Dendritic cell treated with granulocyte-macrophage colony-stimulating factor and Interleukin-4, amounts not matched to agents 40 ng/mL and 50 ng/mL, for 4 days (primary cell): Measurements from ENCODE around the gene ITPA.

Experiments
- H3K27ac Mint-ChIP-seq: one replicate; pipeline ENCODE4 v1.8.0; 2022; ENCODE audit warnings: mild to moderate bottlenecking, mixed read lengths
- H3K27me3 Mint-ChIP-seq: one replicate; pipeline ENCODE4 v1.8.0; 2022; ENCODE audit warnings: mild to moderate bottlenecking, mixed read lengths
- H3K36me3 Mint-ChIP-seq: one replicate; pipeline ENCODE4 v1.8.0; 2022; ENCODE audit warnings: low read depth, mixed read lengths
- H3K4me1 Mint-ChIP-seq: one replicate; pipeline ENCODE4 v1.8.0; 2022; ENCODE audit warnings: low read depth, mixed read lengths
- H3K4me3 Mint-ChIP-seq: one replicate; pipeline ENCODE4 v1.8.0; 2022; ENCODE audit warnings: mild to moderate bottlenecking, moderate library complexity, mixed read lengths
- H3K9me3 Mint-ChIP-seq: one replicate; pipeline ENCODE4 v1.8.0; 2022; ENCODE audit warnings: mixed read lengths
- intact Hi-C: fragments of 100-400 bp; cut with micrococcal nuclease; formaldehyde crosslinking; loops from one replicate; pipeline ENCODE4 v1.15.0; 2022

ITPA gene

DNA sequence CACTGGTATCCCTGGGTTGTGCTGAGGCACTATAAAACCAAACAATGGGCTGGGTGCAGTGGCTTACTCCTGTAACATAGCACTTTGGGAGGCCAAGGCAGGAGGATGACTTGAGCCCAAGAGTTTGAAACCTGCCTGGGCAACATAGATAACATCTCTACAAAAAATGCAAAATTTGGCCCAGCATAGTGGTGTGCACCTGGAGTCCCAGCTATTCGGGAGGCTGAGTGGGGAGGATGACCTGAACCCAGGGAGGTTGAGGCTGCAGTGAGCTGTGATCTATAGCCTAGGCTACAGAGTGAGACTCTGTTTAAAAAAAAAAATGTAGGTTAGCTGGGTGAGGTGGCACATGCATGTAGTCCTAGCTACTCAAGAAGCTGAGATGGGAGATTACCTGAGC, 37.4 kb downstream of the ITPA start:
- Mint-ChIP-seq H3K4me1 (peaks cover 21% of the 10 kb centered on the region), H3K27ac (no peak overlapping the region), H3K27me3 (peaks cover 82% of the 10 kb centered on the region), H3K36me3 (peaks cover 20% of the 10 kb centered on the region), H3K4me3 (no peak overlapping the region), H3K9me3 (no peaks in the 10 kb centered on the region)
- intact Hi-C loops: no loop called here

DNA sequence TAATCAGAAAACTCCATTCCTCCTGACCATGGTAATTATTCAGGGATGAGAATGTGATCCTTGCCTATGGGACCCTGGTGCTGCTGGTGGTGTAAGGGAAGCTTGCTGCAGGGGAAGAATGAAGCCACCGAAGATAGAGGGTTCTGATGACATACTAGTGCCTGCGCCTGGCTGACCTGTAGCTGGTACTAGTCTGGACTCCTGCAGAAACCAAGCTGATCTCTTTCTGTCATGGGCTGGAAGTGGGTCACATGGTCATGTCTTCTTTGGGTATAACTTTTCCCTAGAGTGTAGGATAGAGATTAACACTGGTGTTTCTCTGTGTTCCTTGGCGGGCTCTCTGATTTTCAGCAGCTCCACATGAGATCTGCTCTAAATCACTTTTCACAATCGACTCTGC, 38.3 kb downstream of the ITPA start:
- no peak overlapping the region for H3K27ac Mint-ChIP-seq
- H3K27me3 Mint-ChIP-seq: peaks cover 82% of the 10 kb centered on the region
- no peak overlapping the region for H3K4me3 Mint-ChIP-seq
- intact Hi-C loops: no loop called here
- H3K4me1 Mint-ChIP-seq: peaks cover 21% of the 10 kb centered on the region
- H3K9me3 Mint-ChIP-seq: no peaks in the 10 kb centered on the region
- peaks cover 29% of the 10 kb centered on the region for H3K36me3 Mint-ChIP-seq

DNA sequence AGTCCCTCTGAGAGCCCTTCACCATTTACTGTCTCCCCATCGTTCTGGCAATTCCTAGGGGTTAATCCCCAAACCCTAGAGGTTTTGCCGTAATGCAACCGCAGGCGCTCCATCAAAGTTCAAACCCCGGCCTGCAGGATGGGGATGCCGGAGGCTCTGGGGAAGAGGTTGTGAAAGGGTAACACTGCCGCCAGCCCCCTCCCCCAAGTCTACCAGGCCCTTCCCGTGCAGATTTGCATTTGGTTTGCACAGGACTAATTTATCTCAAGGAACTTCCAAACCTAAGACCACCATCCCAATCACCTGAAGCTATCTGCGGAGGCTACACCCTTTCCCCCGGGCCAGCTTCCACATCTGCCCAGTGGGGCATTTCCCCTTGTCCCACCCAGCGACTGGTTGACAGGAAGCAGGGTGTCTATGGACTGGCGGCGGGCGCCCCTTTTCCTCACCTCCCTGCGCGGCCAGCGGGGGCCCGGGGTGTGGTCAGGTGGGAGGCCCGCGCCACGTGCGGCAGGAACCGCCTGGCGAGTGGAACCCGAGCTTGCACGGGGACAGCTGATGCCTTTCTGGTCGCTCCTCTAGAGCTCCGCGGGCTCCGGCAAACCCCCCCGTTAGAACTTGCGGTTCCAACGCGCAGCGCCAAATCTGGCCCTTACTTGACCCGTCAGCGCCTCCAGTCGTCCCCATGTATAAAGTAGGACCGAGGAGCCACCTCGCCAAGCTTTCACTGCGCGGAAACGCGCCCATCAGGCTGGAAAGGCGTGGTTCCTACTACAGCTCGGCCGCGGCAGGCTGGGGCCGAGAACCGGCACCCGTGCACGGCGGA, 39.1 kb downstream of the ITPA start:
- Mint-ChIP-seq H3K27me3 (peaks cover 76% of the 10 kb centered on the region), H3K36me3 (peaks cover 37% of the 10 kb centered on the region), H3K27ac (no peak overlapping the region), H3K4me3 (no peak overlapping the region), H3K4me1 (peaks cover 21% of the 10 kb centered on the region), H3K9me3 (no peaks in the 10 kb centered on the region)
- intact Hi-C loops: no loop called here

DNA sequence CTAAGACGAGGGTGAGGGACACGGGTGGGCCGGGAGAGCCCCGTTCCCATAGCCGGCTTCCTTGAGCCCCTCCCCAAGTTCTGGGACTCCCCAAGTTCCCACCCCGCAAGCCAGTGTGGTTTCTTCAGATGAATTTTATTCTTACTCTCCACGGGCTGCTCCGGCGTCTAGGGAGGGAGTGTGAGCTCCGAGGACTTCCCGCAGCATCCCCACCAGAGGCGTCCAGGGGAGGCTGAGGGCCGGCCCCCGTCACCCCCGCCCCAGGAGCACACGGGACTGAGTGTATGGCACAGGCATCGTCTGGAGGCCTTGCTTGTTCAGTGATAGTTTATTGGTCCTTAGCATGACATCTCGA, 39.7 kb downstream of the ITPA start:
- Mint-ChIP-seq H3K27ac (no peak overlapping the region), H3K4me1 (peaks cover 21% of the 10 kb centered on the region), H3K36me3 (peaks cover 43% of the 10 kb centered on the region), H3K9me3 (no peaks in the 10 kb centered on the region), H3K27me3 (peaks cover 70% of the 10 kb centered on the region), H3K4me3 (no peak overlapping the region)
- intact Hi-C loops: no loop called here

DNA sequence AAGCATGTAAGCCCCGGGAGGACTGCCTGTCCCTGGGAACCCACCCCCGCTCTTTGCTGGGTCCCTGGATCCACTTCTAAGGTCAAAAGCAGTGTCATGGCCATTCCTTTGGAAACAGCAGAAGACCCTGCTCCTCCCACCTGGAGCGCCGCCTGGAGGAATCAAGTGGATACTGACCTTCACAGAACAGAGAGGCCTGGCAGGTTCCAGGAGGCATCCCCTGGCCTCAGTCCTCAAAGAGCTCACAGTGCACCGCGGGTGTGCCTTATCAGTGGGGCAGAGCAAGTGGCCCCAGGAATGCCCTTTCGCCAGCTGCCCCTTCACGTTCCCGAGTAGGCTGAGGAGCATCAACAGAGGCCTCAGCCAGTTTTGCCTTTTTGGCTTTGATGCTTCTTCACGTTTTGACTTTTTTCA, 40.8 kb downstream of the ITPA start:
- H3K4me1 Mint-ChIP-seq: peaks cover 21% of the 10 kb centered on the region
- intact Hi-C loops: no loop called here
- H3K36me3 Mint-ChIP-seq: peaks cover 54% of the 10 kb centered on the region
- H3K4me3 Mint-ChIP-seq: no peak overlapping the region
- peaks cover 60% of the 10 kb centered on the region for H3K27me3 Mint-ChIP-seq
- no peaks in the 10 kb centered on the region for H3K9me3 Mint-ChIP-seq
- no peak overlapping the region for H3K27ac Mint-ChIP-seq

DNA sequence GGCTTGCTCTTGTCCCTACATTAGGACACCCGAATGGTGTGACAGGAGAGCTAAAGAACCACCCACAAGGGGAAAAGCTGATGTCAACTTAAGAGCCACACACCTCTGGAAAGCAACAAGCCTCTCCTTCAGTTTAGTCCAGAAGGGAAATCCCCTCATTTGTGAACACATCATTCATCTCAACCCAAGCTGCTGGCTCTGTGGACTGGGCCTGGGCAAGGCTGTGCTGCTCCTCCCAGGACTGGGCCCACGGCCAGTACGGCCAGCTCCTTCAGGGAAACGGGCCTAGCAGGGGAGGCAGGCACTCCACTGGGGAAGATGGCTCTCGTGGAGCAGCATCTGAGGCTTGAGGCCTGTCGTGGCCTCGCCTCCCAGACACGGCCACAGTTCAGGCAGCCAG, 42.5 kb downstream of the ITPA start:
- Mint-ChIP-seq H3K9me3 (no peaks in the 10 kb centered on the region), H3K4me3 (no peak overlapping the region)

DNA sequence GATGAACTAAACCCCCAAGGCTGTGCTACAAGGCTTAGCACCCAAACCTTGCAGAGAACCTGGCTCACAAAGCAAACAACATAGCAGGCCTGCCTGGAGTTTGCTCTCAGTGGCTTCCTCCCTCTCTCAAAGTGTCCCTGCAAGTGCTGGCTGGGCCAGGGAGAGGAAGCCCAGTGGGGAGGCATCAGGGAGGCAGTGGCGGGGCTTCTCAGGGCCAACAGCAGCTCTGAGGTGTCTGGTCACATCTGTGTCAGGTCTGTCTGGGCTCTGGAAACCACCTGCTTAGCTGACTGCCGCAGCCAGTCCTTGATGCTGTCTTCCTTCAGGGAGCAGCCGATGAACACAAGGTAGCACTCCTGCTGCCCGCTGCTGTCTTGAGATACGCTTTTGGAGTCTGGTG, 46.4 kb downstream of the ITPA start:
- H3K36me3 Mint-ChIP-seq: peaks cover 100% of the 10 kb centered on the region
- no peak overlapping the region for H3K27ac Mint-ChIP-seq
- intact Hi-C loops: no loop called here
- no peaks in the 10 kb centered on the region for H3K9me3 Mint-ChIP-seq
- H3K4me3 Mint-ChIP-seq: no peak overlapping the region
- no peaks in the 10 kb centered on the region for H3K4me1 Mint-ChIP-seq
- peaks cover 17% of the 10 kb centered on the region for H3K27me3 Mint-ChIP-seq

More for the DNA sequence above, 42.5 kb downstream of the ITPA start:
- H3K36me3 Mint-ChIP-seq: peaks cover 71% of the 10 kb centered on the region
- no peak overlapping the region for H3K27ac Mint-ChIP-seq
- intact Hi-C loops: no loop called here
- H3K27me3 Mint-ChIP-seq: peaks cover 50% of the 10 kb centered on the region
- peaks cover 21% of the 10 kb centered on the region for H3K4me1 Mint-ChIP-seq

DNA sequence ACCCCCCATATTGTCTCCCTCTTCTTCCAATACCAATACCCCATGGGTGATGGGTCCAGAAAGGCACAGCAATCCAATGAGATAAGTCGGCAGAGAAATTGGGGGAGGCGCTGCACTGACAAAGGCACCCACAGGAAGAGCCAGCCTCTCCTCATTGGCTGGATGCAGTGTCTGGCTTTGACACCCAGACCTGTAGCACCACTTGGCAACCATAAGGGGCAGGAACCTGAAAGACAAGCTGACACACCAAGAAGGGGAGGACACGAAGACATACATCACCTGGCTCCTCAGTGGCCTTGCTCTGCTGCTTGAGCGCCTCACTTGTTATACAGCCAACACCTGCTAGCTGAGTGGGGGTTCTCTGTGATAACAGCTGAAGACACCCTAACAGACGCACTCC, 49.1 kb downstream of the ITPA start:
- no peaks in the 10 kb centered on the region for H3K27me3 Mint-ChIP-seq
- peaks cover 100% of the 10 kb centered on the region for H3K36me3 Mint-ChIP-seq
- intact Hi-C loops: no loop called here
- H3K9me3 Mint-ChIP-seq: no peaks in the 10 kb centered on the region
- H3K4me1 Mint-ChIP-seq: no peaks in the 10 kb centered on the region
- no peak overlapping the region for H3K27ac Mint-ChIP-seq
- no peak overlapping the region for H3K4me3 Mint-ChIP-seq

DNA sequence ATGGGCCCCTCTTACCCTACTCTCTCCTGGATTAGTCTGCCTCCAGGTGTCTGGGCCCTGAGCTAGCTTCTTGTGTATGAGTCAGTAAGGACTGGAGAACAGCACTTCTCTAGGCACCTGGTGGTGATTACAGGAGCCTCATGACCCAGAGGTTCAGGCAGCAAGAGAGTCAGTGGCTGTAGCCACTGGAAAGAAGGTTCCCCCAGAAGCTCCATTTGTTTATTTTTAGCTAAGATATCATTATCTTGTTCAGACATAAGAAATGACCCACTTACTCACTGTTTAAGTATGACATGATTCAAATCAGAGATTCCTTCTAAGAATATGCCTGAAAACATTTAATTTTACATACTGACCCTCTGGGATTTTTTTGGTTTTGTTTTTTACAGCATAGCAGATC, 53.3 kb downstream of the ITPA start:
- Mint-ChIP-seq H3K4me3 (no peak overlapping the region), H3K27me3 (no peaks in the 10 kb centered on the region), H3K36me3 (peaks cover 100% of the 10 kb centered on the region), H3K9me3 (no peaks in the 10 kb centered on the region), H3K4me1 (no peaks in the 10 kb centered on the region), H3K27ac (no peak overlapping the region)
- intact Hi-C loops: no loop called here

DNA sequence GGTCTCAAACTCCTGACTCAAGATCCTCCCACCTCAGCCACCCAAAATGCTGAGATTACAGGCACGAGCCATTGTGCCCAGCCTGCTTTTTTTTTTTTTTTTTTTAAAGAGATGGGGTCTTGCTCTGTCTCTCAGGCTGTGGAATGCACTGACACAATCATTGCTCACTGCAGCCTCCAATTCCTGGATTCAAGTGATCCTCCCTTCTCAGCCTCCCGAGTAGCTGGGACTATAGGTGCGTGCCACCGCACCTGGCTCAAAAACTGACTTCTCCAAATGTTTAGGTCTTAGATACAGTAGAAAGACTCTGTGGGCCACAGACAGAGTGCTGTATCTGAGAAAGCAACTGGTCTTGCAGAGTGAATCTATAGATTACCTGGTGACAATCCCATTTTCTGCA, 60.8 kb downstream of the ITPA start:
- Mint-ChIP-seq H3K36me3 (peaks cover 93% of the 10 kb centered on the region), H3K4me1 (no peaks in the 10 kb centered on the region), H3K9me3 (no peaks in the 10 kb centered on the region), H3K27ac (no peak overlapping the region), H3K4me3 (no peak overlapping the region), H3K27me3 (no peaks in the 10 kb centered on the region)
- intact Hi-C loops: loop anchor here (10.0 kb wide), 1 partner anchor 215 kb away; no protein-coding TSS in a partner anchor

DNA sequence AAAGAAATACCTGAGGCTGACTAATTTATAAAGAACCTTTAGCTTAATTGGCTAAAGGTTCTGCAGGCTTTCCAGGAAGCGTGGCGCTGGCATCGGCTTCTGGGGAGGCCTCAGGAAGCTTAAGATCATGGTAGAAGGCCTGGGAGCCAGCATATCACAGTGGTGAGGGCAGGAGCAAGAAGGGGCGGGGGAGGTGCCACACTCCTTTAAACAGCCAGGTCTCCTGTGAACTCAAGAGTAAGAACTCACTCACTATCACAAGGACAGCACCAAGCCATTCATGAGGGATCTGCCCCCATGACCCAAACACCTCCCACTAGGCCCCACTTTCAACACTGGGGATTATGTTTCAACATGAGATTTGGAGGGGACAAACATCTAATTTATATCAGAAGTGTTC, 64.1 kb downstream of the ITPA start:
- no peaks in the 10 kb centered on the region for H3K9me3 Mint-ChIP-seq
- H3K27ac Mint-ChIP-seq: no peak overlapping the region
- no peak overlapping the region for H3K4me3 Mint-ChIP-seq
- peaks cover 13% of the 10 kb centered on the region for H3K4me1 Mint-ChIP-seq
- intact Hi-C loops: loop anchor here (10.0 kb wide), 1 partner anchor 219 kb away; no protein-coding TSS in a partner anchor
- H3K36me3 Mint-ChIP-seq: peaks cover 93% of the 10 kb centered on the region
- H3K27me3 Mint-ChIP-seq: no peaks in the 10 kb centered on the region
